Liver (tissue), 9 donors: ENCODE measurements around the gene TSPO2. TPM values are rescaled to one million over a fixed set of nuclear protein-coding genes. Genes with fewer than 3 reads are reported as not detected.

ENCODE experiments used
- DNase-seq: peaks from one replicate; pipeline ENCODE4 v3.0.0-alpha.2; 2017; ENCODE audit warnings: low spot score
- H3K27ac ChIP-seq, 2 donors: one replicate each; pipeline ENCODE4 v1.7.0; 2013; ENCODE audit warnings: inconsistent platforms in 2 of 2, low read length in 2 of 2, control low read depth in 1 of 2, low read depth in 1 of 2, mild to moderate bottlenecking in 1 of 2
- H3K27me3 ChIP-seq, 4 donors: one replicate each; pipeline versions ENCODE4 v1.6.1 to v1.7.0; 2013; ENCODE audit warnings: low read length in 3 of 4, inconsistent platforms in 1 of 4, mild to moderate bottlenecking in 1 of 4, moderate library complexity in 1 of 4; ENCODE audit not compliant: control insufficient read depth in 4 of 4, insufficient read depth in 4 of 4
- H3K36me3 ChIP-seq, 4 donors: one replicate each; pipeline versions ENCODE4 v1.6.1 to v1.7.0; 2013; ENCODE audit warnings: low read length in 3 of 4, mild to moderate bottlenecking in 3 of 4, low read depth in 1 of 4, moderate library complexity in 1 of 4; ENCODE audit not compliant: control insufficient read depth in 4 of 4, insufficient read depth in 3 of 4
- H3K4me1 ChIP-seq, 4 donors: one replicate each; pipeline versions ENCODE4 v1.6.1 to v1.7.0; 2013; ENCODE audit warnings: low read length in 3 of 4, mild to moderate bottlenecking in 3 of 4, moderate library complexity in 1 of 4; ENCODE audit not compliant: control insufficient read depth in 4 of 4, insufficient read depth in 4 of 4
- H3K4me3 ChIP-seq, 3 donors: one replicate each; pipeline versions ENCODE4 v1.6.1 to v1.7.0; 2013; ENCODE audit warnings: low read length in 3 of 3, control low read depth in 1 of 3, low read depth in 1 of 3, mild to moderate bottlenecking in 1 of 3
- H3K9ac ChIP-seq, 2 donors: one replicate each; pipeline ENCODE4 v1.7.0; 2013; ENCODE audit warnings: low read length in 2 of 2, mild to moderate bottlenecking in 2 of 2, moderate library complexity in 2 of 2, control low read depth in 1 of 2, low read depth in 1 of 2
- H3K9me3 ChIP-seq, 4 donors: one replicate each; pipeline versions ENCODE4 v1.6.1 to v1.7.0; 2013; ENCODE audit warnings: low read length in 3 of 4; ENCODE audit not compliant: control insufficient read depth in 4 of 4
- EGR1 ChIP-seq, 2 donors: IDR thresholded peaks; 2 replicates each; pipeline ENCODE4 v1.6.1; 2016 to 2018; ENCODE audit warnings: antibody characterized with exemption in 2 of 2, low read depth in 2 of 2
- FOXA1 ChIP-seq: IDR thresholded peaks from 2 replicates; pipeline ENCODE4 v1.6.1; 2016; ENCODE audit warnings: antibody characterized with exemption
- FOXA2 ChIP-seq: IDR thresholded peaks from 2 replicates; pipeline ENCODE4 v1.6.1; 2016; ENCODE audit warnings: antibody characterized with exemption
- GABPA ChIP-seq, 2 donors: IDR thresholded peaks in 1 of 2; conservative IDR thresholded peaks in 1 of 2; 2 replicates each; pipeline ENCODE4 v1.6.1; 2016; ENCODE audit warnings: antibody characterized with exemption in 2 of 2, mild to moderate bottlenecking in 1 of 2, moderate library complexity in 1 of 2
- HNF4A ChIP-seq, 2 donors: conservative IDR thresholded peaks; 2 replicates each; pipeline ENCODE4 v1.6.1; 2016; ENCODE audit warnings: antibody characterized with exemption in 2 of 2, mild to moderate bottlenecking in 2 of 2
- HNF4G ChIP-seq: IDR thresholded peaks from 2 replicates; pipeline ENCODE4 v1.6.1; 2016; ENCODE audit warnings: antibody characterized with exemption
- JUND ChIP-seq, 2 donors: IDR thresholded peaks; 2 replicates each; pipeline ENCODE4 v1.6.1; 2016; ENCODE audit warnings: antibody characterized with exemption in 2 of 2
- NR2F2 ChIP-seq: IDR thresholded peaks from 2 replicates; pipeline ENCODE4 v1.6.1; 2016; ENCODE audit warnings: antibody characterized with exemption
- RAD21 ChIP-seq, 2 donors: IDR thresholded peaks; 2 replicates each; pipeline ENCODE4 v1.6.1; 2016; ENCODE audit warnings: antibody characterized with exemption in 2 of 2, mild to moderate bottlenecking in 2 of 2
- SP1 ChIP-seq: IDR thresholded peaks from 2 replicates; pipeline ENCODE4 v1.6.1; 2018; ENCODE audit warnings: antibody characterized with exemption, mild to moderate bottlenecking
- TAF1 ChIP-seq: conservative IDR thresholded peaks from 2 replicates; pipeline ENCODE4 v1.6.1; 2016; ENCODE audit warnings: antibody characterized with exemption, mild to moderate bottlenecking
- WGBS: extraction: QIAGEN DNeasy Blood & Tissue Kit; methylation state at CpG from one replicate; pipeline ENCODE4 v1.1.7; 2013; 5-methylcytosine and 5-hydroxymethylcytosine counted together
- polyA plus RNA-seq, 2 donors: library from polyadenylated mRNA; stranded (reverse) in 1 of 2; unstranded in 1 of 2; fragments of 200-250 nt in 1 of 2; fragments of >200 nt in 1 of 2; fragmentation: Nextera tagmentation in 1 of 2; extraction: Ambion mirVana in 1 of 2; gene quantifications; one replicate each; pipeline versions ENCODE4 v1.2.1 to v1.2.3, GENCODE V29; 2013 to 2015
- total RNA-seq, 2 donors: library from RNA; depleted of rRNA; stranded (reverse); fragments of >200 nt; gene quantifications; one replicate each; pipeline ENCODE4 v1.2.3, GENCODE V29; 2014
- TF ChIP-seq, protein P1 (sequence below): fragments of 150-350 bp; IDR thresholded peaks from 2 replicates; pipeline ENCODE4 v1.5.1; 2017; ENCODE audit warnings: improper control_type of control experiment, low read depth, low read length; ENCODE audit not compliant: missing input control
- TF ChIP-seq, protein P2 (sequence below): IDR thresholded peaks from 2 replicates; pipeline ENCODE4 v1.6.1; 2016; ENCODE audit warnings: antibody characterized with exemption, mild to moderate bottlenecking
- TF ChIP-seq, protein P3 (sequence below): IDR thresholded peaks from 2 replicates; pipeline ENCODE4 v1.6.1; 2016; ENCODE audit warnings: antibody characterized with exemption
- TF ChIP-seq, protein P4 (sequence below): IDR thresholded peaks from 2 replicates; pipeline ENCODE4 v1.6.1; 2016; ENCODE audit warnings: antibody characterized with exemption
- TF ChIP-seq, protein P5 (sequence below): IDR thresholded peaks from 2 replicates; pipeline ENCODE4 v1.6.1; 2016; ENCODE audit warnings: antibody characterized with exemption
- donor health status: healthy.
- donor health status: healthy.
- donor health status: healthy.
- donor health status: healthy.
- donor health status: healthy.

TSPO2 gene
- total and polyA plus RNA-seq, 4 donors: 0.25 to 64.9 (median 0.43) TPM

DNA sequence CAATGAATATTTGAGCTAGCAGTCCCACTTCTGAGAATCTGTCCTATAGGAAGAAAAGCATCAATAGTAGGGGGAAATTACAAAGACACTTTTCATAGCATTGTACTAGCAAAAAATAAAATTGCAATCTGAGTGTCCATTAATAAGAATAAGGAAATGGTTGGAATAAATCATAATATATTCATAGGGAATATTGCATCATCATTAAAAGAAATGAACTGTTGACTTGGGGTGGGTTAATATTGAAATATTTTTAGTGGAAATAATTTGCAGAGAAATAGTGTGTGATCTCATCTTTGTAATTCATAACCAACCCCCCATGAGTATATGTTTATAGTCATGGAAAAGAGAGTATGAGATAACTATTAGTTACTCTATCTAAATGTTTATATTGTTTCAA lies 42.9 kb downstream of the TSPO2 start:
- H3K27ac ChIP-seq: no peak overlapping the region
- H3K27me3 ChIP-seq: no peaks in the 10 kb centered on the region
- H3K9me3 ChIP-seq: no peaks in the 10 kb centered on the region
- H3K4me1 ChIP-seq: peaks cover under 1 to 3% (median 2%) of the 10 kb centered on the region in 4 donors
- DNase-seq: no peak
- no peak overlapping the region for H3K4me3 ChIP-seq
- no peak for TF ChIP-seq GABPA (IDR thresholded peaks at IDR 0.05 in 1 of 2, conservative IDR thresholded peaks at IDR 0.05 in 1 of 2)
- TF ChIP-seq FOXA1: no peak
- TF ChIP-seq, protein P1, sequence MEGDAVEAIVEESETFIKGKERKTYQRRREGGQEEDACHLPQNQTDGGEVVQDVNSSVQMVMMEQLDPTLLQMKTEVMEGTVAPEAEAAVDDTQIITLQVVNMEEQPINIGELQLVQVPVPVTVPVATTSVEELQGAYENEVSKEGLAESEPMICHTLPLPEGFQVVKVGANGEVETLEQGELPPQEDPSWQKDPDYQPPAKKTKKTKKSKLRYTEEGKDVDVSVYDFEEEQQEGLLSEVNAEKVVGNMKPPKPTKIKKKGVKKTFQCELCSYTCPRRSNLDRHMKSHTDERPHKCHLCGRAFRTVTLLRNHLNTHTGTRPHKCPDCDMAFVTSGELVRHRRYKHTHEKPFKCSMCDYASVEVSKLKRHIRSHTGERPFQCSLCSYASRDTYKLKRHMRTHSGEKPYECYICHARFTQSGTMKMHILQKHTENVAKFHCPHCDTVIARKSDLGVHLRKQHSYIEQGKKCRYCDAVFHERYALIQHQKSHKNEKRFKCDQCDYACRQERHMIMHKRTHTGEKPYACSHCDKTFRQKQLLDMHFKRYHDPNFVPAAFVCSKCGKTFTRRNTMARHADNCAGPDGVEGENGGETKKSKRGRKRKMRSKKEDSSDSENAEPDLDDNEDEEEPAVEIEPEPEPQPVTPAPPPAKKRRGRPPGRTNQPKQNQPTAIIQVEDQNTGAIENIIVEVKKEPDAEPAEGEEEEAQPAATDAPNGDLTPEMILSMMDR: no peak
- TF ChIP-seq, protein P2, sequence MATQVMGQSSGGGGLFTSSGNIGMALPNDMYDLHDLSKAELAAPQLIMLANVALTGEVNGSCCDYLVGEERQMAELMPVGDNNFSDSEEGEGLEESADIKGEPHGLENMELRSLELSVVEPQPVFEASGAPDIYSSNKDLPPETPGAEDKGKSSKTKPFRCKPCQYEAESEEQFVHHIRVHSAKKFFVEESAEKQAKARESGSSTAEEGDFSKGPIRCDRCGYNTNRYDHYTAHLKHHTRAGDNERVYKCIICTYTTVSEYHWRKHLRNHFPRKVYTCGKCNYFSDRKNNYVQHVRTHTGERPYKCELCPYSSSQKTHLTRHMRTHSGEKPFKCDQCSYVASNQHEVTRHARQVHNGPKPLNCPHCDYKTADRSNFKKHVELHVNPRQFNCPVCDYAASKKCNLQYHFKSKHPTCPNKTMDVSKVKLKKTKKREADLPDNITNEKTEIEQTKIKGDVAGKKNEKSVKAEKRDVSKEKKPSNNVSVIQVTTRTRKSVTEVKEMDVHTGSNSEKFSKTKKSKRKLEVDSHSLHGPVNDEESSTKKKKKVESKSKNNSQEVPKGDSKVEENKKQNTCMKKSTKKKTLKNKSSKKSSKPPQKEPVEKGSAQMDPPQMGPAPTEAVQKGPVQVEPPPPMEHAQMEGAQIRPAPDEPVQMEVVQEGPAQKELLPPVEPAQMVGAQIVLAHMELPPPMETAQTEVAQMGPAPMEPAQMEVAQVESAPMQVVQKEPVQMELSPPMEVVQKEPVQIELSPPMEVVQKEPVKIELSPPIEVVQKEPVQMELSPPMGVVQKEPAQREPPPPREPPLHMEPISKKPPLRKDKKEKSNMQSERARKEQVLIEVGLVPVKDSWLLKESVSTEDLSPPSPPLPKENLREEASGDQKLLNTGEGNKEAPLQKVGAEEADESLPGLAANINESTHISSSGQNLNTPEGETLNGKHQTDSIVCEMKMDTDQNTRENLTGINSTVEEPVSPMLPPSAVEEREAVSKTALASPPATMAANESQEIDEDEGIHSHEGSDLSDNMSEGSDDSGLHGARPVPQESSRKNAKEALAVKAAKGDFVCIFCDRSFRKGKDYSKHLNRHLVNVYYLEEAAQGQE: no peak
- no peak for TF ChIP-seq FOXA2
- TF ChIP-seq SP1: no peak
- TF ChIP-seq HNF4A (conservative IDR thresholded peaks at IDR 0.05): no peak
- TF ChIP-seq, protein P3, sequence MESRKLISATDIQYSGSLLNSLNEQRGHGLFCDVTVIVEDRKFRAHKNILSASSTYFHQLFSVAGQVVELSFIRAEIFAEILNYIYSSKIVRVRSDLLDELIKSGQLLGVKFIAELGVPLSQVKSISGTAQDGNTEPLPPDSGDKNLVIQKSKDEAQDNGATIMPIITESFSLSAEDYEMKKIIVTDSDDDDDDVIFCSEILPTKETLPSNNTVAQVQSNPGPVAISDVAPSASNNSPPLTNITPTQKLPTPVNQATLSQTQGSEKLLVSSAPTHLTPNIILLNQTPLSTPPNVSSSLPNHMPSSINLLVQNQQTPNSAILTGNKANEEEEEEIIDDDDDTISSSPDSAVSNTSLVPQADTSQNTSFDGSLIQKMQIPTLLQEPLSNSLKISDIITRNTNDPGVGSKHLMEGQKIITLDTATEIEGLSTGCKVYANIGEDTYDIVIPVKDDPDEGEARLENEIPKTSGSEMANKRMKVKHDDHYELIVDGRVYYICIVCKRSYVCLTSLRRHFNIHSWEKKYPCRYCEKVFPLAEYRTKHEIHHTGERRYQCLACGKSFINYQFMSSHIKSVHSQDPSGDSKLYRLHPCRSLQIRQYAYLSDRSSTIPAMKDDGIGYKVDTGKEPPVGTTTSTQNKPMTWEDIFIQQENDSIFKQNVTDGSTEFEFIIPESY: no peak
- TF ChIP-seq, protein P4, sequence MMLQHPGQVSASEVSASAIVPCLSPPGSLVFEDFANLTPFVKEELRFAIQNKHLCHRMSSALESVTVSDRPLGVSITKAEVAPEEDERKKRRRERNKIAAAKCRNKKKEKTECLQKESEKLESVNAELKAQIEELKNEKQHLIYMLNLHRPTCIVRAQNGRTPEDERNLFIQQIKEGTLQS: no peak
- no peak for TF ChIP-seq TAF1
- TF ChIP-seq, protein P5, sequence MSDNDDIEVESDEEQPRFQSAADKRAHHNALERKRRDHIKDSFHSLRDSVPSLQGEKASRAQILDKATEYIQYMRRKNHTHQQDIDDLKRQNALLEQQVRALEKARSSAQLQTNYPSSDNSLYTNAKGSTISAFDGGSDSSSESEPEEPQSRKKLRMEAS: no peak
- TF ChIP-seq EGR1 (IDR thresholded peaks at IDR 0.05; ENCODE audit: low read depth in 2 of 2): no peak
- TF ChIP-seq HNF4G: no peak
- TF ChIP-seq NR2F2: no peak
- H3K36me3 ChIP-seq: peaks cover 15 to 33% (median 24%) of the 10 kb centered on the region in 4 donors
- H3K9ac ChIP-seq: no peak overlapping the region

DNA sequence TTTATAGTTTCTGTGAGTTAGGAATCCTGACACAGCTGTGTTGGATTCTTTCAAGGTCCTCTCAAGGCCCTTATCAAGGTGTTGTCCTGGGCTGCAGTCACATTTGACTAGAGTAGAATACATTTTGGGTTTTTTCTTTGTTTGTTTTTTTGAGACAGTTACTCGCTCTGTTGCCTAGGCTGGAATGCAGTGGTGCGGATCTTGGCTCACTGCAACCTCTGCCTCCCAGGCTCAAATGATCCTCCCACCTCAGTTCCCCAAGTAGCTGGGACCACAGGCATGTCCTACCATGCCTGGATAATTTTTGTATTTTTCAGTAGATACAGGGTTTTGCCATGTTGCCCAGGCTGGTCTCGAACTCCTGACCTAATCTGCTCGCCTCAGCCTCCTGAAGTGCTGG lies 46.2 kb downstream of the TSPO2 start:
- no peak for TF ChIP-seq SP1
- no peak for TF ChIP-seq EGR1 (IDR thresholded peaks at IDR 0.05; ENCODE audit: low read depth in 2 of 2)
- no peak for TF ChIP-seq JUND (IDR thresholded peaks at IDR 0.05)
- TF ChIP-seq RAD21 (IDR thresholded peaks at IDR 0.05): no peak
- TF ChIP-seq TAF1: no peak
- TF ChIP-seq, protein P4: no peak
- Histone ChIP-seq H3K27ac (no peak overlapping the region), H3K36me3 (peaks cover 12 to 52% (median 30%) of the 10 kb centered on the region in 4 donors), H3K4me1 (peaks cover 5 to 18% (median 10%) of the 10 kb centered on the region in 4 donors), H3K9ac (no peak overlapping the region), H3K27me3 (no peaks in the 10 kb centered on the region), H3K4me3 (no peak overlapping the region), H3K9me3 (no peaks in the 10 kb centered on the region)
- no peak for DNase-seq
- 95% methylated on average over 4 of the region's 4 CpGs for WGBS
